Psoas muscle (tissue), 8 donors: ENCODE data around the gene FMO2. TPM values are rescaled to one million over a fixed set of nuclear protein-coding genes. Genes with fewer than 3 reads are reported as not detected.

ENCODE experiments used
- ATAC-seq, 4 donors: fragments of 200-7000 bp; cut with Tn5 transposase; one replicate each; pipeline ENCODE4 v1.9.1; 2020; ENCODE audit warnings: moderate library complexity in 3 of 4, mild to moderate bottlenecking in 2 of 4
- DNase-seq, 2 donors: peaks; one replicate each; pipeline ENCODE4 v3.0.0-alpha.2; 2020
- H3K27ac ChIP-seq: fragments of 200-600 bp; one replicate; pipeline ENCODE4 v1.8.0; 2022
- H3K27me3 ChIP-seq, 3 donors: fragments of 200-600 bp in 1 of 3; one replicate each; pipeline versions ENCODE4 v1.6.1 to v1.8.0; 2013 to 2022; ENCODE audit warnings: low read length in 2 of 3, mild to moderate bottlenecking in 2 of 3, moderate library complexity in 1 of 3; ENCODE audit not compliant: insufficient read depth in 3 of 3
- H3K36me3 ChIP-seq, 2 donors: fragments of 200-600 bp in 1 of 2; one replicate each; pipeline versions ENCODE4 v1.6.1 to v1.8.0; 2013 to 2022; ENCODE audit warnings: low read depth in 1 of 2, mild to moderate bottlenecking in 1 of 2, moderate library complexity in 1 of 2; ENCODE audit not compliant: insufficient read depth in 1 of 2
- H3K4me1 ChIP-seq: fragments of 200-600 bp; one replicate; pipeline ENCODE4 v1.8.0; 2022
- H3K4me3 ChIP-seq: fragments of 200-600 bp; one replicate; pipeline ENCODE4 v1.8.0; 2022; ENCODE audit warnings: mild to moderate bottlenecking
- H3K9me3 ChIP-seq: fragments of 200-600 bp; one replicate; pipeline ENCODE4 v1.8.0; 2022
- WGBS, 3 donors: extraction: QIAGEN DNeasy Blood & Tissue Kit; methylation state at CpG; one replicate each; pipeline versions ENCODE4 v1.1.6 to v1.1.7; 2013; 5-methylcytosine and 5-hydroxymethylcytosine counted together
- intact Hi-C, 2 donors: fragments of 100-400 bp; cut with DNase I; formaldehyde crosslinking; loops; one replicate each; pipeline versions ENCODE4 v1.11.0 to v1.14.2; 2022
- polyA plus RNA-seq, 3 donors: library from polyadenylated mRNA; stranded (reverse); fragments of 200-250 nt; gene quantifications; one replicate each; pipeline ENCODE4 v1.2.3, GENCODE V29; 2013
- total RNA-seq, 4 donors: library from RNA; stranded (reverse); fragmentation: NEBNext Ultra II Directional in 2 of 4; extraction: Animal tissue kit (Norgen Biotek cat#: 25700) in 2 of 4; gene quantifications; one replicate each; pipeline versions ENCODE4 v1.2.1 to v1.2.4, GENCODE V29; 2021 to 2023
- TF ChIP-seq, protein P1 (sequence below): fragments of 200-600 bp; IDR thresholded peaks from one replicate; pipeline ENCODE4 v1.8.0; 2022; ENCODE audit warnings: antibody characterized with exemption
- donor health status: healthy with polysubstance abuse.
- donor health status: DM: no; HTN: no; CAD: no; lungs with moderate emphysema.
- donor health status: Bipolar disorder and iron deficiency.
- donor health status: healthy.
- donor health status: DM: yes; HTN: yes; CAD: no.
- donor health status: DM: no; HTN: no; CAD: no.
- donor health status: DM: no; HTN: no; CAD: no.
- donor health status: DM: yes; HTN: yes; CAD: no.

FMO2 gene
- total and polyA plus RNA-seq, 7 donors: 6.9 to 54.1 (median 17.1) TPM

DNA sequence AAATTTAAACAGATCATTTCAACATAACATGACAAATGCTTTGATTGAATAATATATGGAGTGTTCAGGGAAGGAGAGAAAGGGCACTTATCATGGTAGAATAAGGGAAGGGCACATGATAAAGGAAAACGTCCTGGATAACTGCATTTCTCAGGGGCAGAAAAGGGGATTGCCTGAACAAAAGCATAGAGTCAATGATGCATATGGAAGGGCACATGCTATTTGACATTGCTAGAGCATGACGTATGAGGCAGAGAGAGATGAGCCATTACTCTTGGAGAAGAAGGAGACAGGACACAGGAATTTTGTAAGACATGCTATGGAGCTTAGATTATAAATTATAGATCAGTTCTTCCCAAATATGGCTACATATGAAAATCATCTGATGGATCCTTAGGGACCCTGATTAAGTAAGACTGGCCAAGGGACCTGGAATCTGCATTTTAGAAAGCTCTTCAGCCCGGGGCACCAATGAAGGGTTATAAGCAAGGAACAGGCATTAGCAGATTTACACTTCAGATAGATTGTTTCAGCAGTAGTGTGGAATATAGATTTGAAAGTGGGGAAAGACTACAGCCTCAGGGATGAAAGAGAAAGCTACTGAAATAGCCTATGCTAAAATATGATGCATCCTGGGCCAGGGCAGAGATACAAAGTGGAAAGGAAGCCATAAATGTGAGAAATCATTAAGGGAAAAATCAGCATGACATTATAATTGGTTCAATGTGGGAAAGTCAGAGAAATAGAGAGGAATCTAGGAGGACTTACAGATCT, 21.3 kb downstream of the FMO2 start:
- H3K4me1 ChIP-seq: no peaks in the 10 kb centered on the region
- no peaks in the 10 kb centered on the region for H3K27me3 ChIP-seq
- DNase-seq: no peak
- TF ChIP-seq, protein P1, sequence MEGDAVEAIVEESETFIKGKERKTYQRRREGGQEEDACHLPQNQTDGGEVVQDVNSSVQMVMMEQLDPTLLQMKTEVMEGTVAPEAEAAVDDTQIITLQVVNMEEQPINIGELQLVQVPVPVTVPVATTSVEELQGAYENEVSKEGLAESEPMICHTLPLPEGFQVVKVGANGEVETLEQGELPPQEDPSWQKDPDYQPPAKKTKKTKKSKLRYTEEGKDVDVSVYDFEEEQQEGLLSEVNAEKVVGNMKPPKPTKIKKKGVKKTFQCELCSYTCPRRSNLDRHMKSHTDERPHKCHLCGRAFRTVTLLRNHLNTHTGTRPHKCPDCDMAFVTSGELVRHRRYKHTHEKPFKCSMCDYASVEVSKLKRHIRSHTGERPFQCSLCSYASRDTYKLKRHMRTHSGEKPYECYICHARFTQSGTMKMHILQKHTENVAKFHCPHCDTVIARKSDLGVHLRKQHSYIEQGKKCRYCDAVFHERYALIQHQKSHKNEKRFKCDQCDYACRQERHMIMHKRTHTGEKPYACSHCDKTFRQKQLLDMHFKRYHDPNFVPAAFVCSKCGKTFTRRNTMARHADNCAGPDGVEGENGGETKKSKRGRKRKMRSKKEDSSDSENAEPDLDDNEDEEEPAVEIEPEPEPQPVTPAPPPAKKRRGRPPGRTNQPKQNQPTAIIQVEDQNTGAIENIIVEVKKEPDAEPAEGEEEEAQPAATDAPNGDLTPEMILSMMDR: no peak
- no peak overlapping the region for H3K27ac ChIP-seq
- 75 to 84% (median 79%) methylated on average over 3 of the region's 3 CpGs for WGBS, 3 donors
- H3K9me3 ChIP-seq: no peaks in the 10 kb centered on the region
- intact Hi-C loops: no loop called here
- ATAC-seq: no peak
- no peak overlapping the region for H3K4me3 ChIP-seq
- H3K36me3 ChIP-seq: peaks cover 0 to 25% of the 10 kb centered on the region in 2 donors

DNA sequence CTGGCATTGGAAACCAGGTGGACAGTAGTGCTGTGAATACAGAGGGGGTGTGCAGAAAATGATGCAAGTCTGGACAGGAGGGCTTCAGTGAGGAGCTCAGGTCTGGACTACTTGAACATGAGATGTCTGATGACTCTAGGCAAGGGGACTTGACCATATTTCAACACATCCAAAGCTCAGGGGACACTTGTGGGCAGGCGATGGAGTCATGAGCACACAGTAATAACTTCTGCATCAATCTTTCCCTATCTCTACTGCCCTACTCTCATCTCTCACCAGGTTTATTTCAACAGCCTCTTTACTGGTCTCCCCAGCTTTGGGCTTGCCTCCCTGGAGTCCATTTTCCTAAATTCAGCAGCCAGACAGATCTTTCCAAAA, 21.9 kb downstream of the FMO2 start:
- peak in 3 of 4 donors; percentile 44 to 65 (median 45) for ATAC-seq
- H3K27me3 ChIP-seq: no peaks in the 10 kb centered on the region
- no peak overlapping the region for H3K27ac ChIP-seq
- peaks cover 0 to 25% of the 10 kb centered on the region in 2 donors for H3K36me3 ChIP-seq
- peak; percentile 56 to 66 for DNase-seq
- WGBS, 3 donors: 87 to 88% (median 87%) methylated on average over 1 of the region's 1 CpG
- TF ChIP-seq, protein P1: no peak
- intact Hi-C loops: no loop called here
- no peaks in the 10 kb centered on the region for H3K4me1 ChIP-seq
- no peak overlapping the region for H3K4me3 ChIP-seq
- no peaks in the 10 kb centered on the region for H3K9me3 ChIP-seq

GRCh38 chr1:171207377-171207776, 22.3 kb downstream of the FMO2 start:
- Histone ChIP-seq H3K4me1 (no peaks in the 10 kb centered on the region), H3K9me3 (no peaks in the 10 kb centered on the region), H3K4me3 (no peak overlapping the region), H3K36me3 (peaks cover 0 to 22% of the 10 kb centered on the region in 2 donors), H3K27me3 (no peaks in the 10 kb centered on the region), H3K27ac (no peak overlapping the region)
- TF ChIP-seq, protein P1: no peak
- intact Hi-C loops: no loop called here
- WGBS, 3 donors: 84 to 93% (median 89%) methylated on average over 2 of the region's 2 CpGs
- ATAC-seq: peak in 1 of 4 donors; percentile 29
- DNase-seq: no peak

DNA sequence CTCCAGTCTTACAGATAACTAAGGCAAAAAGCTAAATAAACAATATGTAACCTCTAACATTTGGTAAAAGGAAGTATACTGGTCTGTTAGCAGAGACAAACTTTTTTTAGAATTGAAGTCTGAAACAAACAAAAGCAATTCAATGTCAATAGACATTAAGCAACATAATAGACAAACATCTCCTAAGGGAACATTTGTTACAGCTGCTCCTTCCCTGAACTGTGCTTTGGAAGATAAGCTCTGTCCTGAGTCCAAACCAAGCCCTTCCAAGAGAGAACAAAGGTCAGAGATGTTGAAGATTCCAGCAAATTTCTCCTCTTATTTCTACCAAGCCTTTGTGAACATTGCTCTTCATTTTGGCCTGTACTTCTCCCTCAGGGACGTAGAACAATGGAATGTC, 25.3 kb downstream of the FMO2 start:
- Histone ChIP-seq H3K27me3 (no peaks in the 10 kb centered on the region), H3K27ac (no peak overlapping the region), H3K4me3 (no peak overlapping the region), H3K4me1 (no peaks in the 10 kb centered on the region), H3K9me3 (no peaks in the 10 kb centered on the region), H3K36me3 (peaks cover 0 to 9% of the 10 kb centered on the region in 2 donors)
- WGBS, 3 donors: 21 to 28% (median 27%) methylated on average over 1 of the region's 1 CpG
- intact Hi-C loops: no loop called here
- ATAC-seq: peak; percentile 28 to 67 (median 48)
- TF ChIP-seq, protein P1: no peak
- DNase-seq: no peak
